ENCODE measurements around the gene TXK.
A peak's percentile ranks its signal among the peaks of the same experiment; 100 is the strongest.

The TXK gene

GRCh38 chr4:48103483-48104139, 30.4 kb downstream of the TXK start:
- no peak for DNase-seq (ENCODE audit: low read depth in 3 of 3)

GRCh38 chr4:48102303-48102702, 31.7 kb downstream of the TXK start:
- no peak for DNase-seq (ENCODE audit: low read depth in 3 of 3)

GRCh38 chr4:48100256-48100655, 33.8 kb downstream of the TXK start:
- DNase-seq (ENCODE audit: low read depth in 3 of 3) = no peak

DNA sequence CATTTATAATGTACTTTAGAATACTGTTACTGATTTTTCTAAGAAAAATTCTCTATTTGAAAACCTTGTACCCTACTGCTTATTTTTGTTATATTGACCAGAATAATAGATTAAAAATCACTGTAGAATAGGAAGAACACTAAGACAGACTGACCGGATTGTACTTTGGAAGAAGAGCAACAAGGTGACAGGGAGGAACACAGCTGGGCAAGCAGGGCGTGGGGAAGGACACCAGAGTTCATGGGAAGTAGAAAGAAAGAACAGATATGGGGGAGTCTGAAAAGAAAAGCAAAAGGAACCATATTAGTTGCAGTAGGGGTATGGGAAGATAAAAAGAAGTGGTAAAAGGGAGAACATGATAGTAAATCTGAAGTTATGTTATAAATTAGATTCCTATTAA, 38.6 kb downstream of the TXK start:
- DNase-seq (ENCODE audit: low read depth in 3 of 3) = no peak

DNA sequence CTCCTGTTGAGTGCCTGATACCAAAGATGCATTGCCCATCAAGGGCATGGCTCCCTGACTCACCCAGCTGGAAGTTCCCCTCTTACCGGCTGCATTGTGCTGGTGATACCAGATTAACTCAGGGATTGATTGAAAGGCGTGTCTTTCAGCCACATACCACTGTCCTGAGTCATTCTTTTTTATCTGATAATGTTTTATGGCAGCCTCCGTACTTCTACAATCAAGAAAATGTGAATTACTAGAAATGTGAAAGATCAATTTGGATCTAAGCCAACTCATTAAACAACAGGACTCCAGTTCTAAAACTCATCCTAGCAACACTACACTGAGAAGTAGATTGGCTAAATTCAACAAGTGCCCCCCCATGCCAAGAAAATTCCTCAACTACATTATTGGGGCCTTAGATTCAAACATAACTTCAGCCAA, 40.0 kb downstream of the TXK start:
- peak in 2 of 3 experiments; percentile 17 to 50 for DNase-seq (ENCODE audit: low read depth in 3 of 3)

DNA sequence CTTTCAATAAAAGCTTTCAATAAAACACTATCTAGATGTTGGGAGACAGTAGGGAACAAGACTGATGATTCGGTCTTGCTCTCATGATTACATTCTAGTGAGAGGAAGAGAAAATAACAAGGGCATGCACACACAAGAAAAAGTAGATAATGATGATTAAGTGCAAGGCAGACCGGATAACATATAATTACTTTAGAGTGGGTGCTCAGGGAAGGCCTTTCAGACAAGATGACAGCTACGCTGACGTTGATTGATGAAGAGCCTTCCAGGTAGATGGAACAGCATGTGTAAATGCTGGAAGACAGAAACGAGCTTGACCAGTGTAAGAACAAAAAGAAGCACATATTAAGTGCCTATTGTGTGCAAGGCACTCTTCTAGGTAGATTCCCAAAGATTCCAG, 43.4 kb downstream of the TXK start:
- no peak for DNase-seq (ENCODE audit: low read depth in 3 of 3)

- no peak for DNase-seq (ENCODE audit: low read depth in 3 of 3)
These were observed 48.0 kb downstream of the TXK start for GRCh38 chr4:48085821-48086589.

GRCh38 chr4:48082956-48083355, 51.1 kb downstream of the TXK start:
- DNase-seq (ENCODE audit: low read depth in 3 of 3) = no peak

DNA sequence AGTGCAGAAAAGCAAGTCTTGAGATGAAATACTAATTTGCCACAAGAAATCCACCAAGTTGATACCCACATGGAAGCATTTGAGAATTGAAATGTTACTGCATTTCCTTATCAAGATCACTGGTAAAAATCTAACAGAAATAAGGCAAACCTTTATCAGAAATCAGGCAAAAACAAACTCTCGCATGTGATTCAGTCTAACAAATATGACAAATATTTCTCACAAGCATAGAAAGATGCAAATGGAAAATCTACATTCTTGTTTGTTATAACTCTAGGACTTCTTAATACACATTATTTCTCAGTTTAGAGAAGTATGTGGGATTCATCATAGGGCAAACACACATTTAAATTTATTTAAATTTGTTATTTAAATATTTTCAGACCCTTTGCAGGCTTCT, 52.9 kb downstream of the TXK start:
- no peak for DNase-seq (ENCODE audit: low read depth in 3 of 3)

GRCh38 chr4:48079972-48080391, 54.1 kb downstream of the TXK start:
- no peak for DNase-seq (ENCODE audit: low read depth in 3 of 3)

GRCh38 chr4:48078862-48079655, 55.0 kb downstream of the TXK start:
- DNase-seq (ENCODE audit: low read depth in 3 of 3) = no peak

DNA sequence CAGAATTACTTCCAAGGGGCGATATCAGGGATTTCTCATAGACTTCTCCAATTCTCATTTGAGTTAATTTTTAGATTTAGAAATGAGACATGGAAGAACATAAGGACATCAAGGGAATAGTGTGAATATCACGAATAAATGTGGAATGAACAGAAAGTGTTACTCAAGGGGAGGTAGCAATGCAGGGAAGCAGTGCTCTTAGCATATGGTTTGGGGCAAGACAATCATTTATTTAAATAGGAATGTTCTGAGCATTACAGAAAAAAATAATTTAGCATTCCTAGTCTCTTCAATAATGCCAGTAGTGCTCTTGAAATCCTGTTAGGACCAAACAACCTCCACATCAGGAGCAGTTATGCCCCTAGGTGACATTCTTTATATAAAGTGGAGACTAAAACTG, 55.6 kb downstream of the TXK start:
- no peak for DNase-seq (ENCODE audit: low read depth in 3 of 3)

- no peak for DNase-seq (ENCODE audit: low read depth in 3 of 3)
These were observed 59.4 kb downstream of the TXK start for GRCh38 chr4:48074657-48075056.

DNA sequence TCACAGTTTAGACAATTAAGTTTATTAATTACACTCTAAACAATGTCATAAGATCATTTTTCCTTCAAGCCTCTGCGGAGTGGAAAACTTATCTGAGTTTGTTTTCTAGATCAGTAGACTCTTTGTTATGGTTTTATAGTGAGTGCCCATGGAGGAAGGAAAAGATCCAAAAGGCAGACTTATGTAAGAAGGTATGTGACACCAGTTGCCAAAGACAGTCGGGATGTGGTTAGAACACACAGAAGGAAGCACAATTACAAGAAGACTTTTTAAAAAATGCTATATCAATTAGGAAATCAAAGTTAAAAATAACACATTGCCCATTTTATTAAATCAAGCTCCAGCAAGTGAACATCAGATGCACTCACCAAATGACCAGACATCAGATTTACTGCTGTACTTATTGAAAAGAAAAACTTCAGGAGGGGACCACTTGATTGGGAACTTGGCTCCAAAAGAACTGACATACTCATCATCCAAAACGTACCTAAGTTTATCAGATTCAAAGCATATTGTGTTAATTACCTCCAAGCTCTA, 60.4 kb downstream of the TXK start:
- DNase-seq (ENCODE audit: low read depth in 3 of 3) = no peak

DNA sequence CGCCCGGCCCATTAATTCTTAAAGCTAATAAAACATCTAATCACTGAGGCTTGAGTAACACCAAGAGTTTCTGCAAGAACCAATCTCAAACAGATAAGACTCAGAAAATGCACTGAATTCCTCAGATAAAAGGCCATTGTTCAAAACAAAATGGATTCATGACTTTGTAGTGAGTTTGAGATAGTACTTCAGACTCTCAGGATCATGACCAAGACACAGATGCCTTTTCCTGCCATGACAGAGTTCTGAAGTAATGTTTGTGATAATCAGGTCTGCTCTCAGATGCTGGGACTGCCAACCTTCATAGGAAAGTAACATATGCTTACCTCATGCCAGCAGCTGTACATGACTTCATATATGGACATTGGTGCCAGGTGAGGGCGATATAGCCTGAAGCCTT, 62.9 kb downstream of the TXK start:
- no peak for DNase-seq (ENCODE audit: low read depth in 3 of 3)

DNA sequence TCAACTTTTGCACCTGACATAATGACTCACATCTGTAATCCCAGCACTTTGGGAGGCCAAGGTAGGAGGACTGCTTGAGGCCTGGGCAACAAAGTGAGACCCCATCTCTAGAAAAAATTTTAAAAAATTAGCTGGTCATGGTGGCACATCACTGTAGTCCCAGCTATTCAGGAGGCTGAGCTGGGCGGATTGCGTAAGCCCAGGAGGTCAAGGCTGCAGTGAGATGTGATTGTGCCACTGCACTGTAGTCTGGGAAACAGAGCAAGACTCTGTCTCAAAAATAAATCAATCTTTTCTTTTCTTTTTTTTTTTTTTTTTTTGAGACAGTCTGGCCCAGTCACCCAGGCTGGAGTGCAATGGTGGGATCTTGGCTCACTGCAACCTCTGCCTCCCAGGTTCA, 65.0 kb downstream of the TXK start:
- no peak for DNase-seq (ENCODE audit: low read depth in 3 of 3)

DNA sequence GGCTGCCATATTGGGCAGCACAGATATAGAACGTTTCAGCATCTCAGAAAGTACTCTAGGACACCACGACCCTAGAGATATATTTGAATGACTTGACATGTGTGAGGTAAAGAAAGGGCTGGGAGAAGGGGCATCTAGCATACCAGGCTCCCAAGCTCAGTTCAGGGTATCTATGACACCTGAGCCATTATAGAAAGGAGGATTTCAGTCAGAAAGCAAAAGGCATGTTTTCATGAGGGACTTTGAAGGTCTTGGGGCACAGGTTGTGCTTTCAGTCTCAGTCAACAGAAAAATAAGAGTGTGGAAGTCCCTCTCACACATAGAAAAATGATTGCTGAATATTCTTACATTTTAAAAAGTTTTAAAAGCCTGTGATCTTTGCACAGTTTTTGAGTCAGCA, 65.9 kb downstream of the TXK start:
- no peak for DNase-seq (ENCODE audit: low read depth in 3 of 3)

DNA sequence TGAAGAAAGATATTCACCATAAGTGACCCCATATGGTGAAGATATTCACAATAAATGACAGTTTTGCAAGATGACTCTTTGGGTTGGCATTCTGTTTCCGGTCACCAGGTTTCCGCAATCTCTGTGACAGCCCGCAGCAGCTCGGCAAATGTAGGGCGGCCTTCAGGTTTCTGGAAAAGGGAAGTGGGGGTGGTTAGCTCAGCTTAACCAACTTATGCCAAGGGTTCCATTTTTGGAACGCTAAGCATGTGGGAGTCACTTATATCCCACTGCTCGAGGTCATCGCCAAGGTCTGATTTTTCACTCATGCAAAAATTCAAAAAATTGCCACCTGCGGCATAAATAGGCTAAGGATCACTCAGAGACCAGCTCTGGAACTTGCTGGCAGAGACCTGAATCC, 66.5 kb downstream of the TXK start:
- no peak for DNase-seq (ENCODE audit: low read depth in 3 of 3)

DNA sequence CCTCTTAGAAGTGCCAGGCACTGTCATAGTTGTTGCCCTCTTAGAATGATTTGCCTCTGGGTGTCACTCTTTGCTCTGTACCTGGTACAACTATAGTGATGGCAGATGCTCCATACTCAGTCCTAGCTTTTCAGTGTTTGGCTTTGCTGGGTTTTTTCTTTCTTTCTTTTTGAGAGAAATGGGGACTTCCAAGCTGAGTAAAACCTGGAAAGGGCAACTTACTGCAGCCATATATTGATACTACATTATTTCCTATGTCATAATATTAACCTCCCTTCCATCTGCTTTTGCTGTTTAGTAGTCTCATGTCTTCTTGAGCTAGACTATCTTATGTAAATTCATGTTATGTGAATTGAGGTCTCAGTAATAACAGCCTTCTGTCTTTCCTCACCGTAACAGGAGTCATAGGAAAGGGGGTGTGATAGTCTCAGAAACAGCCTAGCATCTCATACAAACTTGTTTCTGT, 68.4 kb downstream of the TXK start:
- no peak for DNase-seq (ENCODE audit: low read depth in 3 of 3)

GRCh38 chr4:48064349-48064748, 69.7 kb downstream of the TXK start:
- no peak for DNase-seq (ENCODE audit: low read depth in 3 of 3)

DNA sequence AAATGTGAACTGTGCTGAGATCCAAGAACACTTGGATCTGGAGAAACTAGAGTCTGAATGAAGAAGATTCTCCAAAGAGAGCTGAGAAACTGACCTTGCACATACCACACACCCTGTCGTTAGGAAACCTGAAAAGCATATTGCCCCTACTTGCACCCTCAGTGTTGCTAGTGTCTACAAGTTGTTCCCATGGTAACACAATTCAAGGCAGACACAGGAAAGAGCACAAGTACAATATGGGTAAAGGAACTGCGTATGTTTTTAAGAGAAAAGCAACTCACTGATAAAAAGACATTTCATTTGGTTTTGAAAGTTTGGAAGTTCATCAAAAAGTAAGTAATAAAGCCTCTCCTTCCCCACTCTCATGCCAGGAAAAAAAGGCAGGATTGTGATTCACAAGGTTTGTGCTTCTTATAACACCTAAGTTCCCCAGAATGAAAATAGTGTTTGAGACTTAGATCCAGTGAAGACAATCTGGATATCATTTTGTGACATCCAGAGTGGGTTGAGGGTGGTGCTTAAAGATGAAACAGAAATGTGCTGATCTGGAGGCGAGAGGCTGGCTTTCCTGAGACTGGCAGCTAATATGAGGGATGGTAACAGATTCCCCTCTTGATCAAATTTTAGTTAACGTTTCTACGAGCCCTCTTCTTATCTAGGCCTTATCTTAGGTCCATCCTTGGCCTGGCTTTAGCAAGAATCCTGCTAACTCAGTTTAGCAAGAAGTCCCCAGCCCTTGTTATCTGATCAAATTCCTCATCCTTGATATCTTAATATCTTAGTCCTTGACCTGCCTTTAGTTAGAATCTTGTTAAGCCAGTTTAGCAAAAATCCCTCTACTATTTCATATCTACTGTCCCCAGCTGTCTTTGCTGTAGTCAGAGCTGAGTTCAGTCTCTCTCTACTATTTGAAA, 75.2 kb downstream of the TXK start:
- no peak for DNase-seq (ENCODE audit: low read depth in 3 of 3)

All from stimulated activated CD4-positive, alpha-beta T cell treated with anti-CD3 and anti-CD28 coated beads, TNF-alpha, amount 100 ng/mL, for 24 hours (primary cell).